HEK293 (cell line): ENCODE data around the gene LLGL2.
A peak's percentile ranks its signal among the peaks of the same experiment; 100 is the strongest.

ENCODE experiments used
- CTCF ChIA-PET: fragments of 350-600 bp; formaldehyde crosslinking; extraction: SDS; loops from one replicate; lab custom pipeline; 2021; ENCODE audit warnings: antibody characterized with exemption; lab: Yijun Ruan, JAX
- POLR2A ChIA-PET: fragments of 300-600 bp; formaldehyde crosslinking; extraction: SDS; loops from one replicate; lab custom pipeline; 2020; ENCODE audit warnings: antibody characterized with exemption, inconsistent platforms; lab: Yijun Ruan, JAX
- H3K27ac ChIP-seq: fragments of 200-500 bp; sonication (Bioruptor generic); 2 replicates; pipeline ENCODE4 v1.5.1; 2014; ENCODE audit warnings: low read depth, low read length, control low read depth, inconsistent platforms; ENCODE audit errors: extremely low read depth
- H3K36me3 ChIP-seq, 2 experiments: fragments of 200-500 bp in 1 of 2; sonication (Bioruptor generic) in 1 of 2; 1 replicate in 1 of 2; 2 replicates in 1 of 2; pipeline ENCODE4 v1.5.1; 2014 to 2017; ENCODE audit warnings: inconsistent platforms in 2 of 2, low read length in 2 of 2; ENCODE audit not compliant: control insufficient read depth in 2 of 2, insufficient read depth in 1 of 2
- H3K4me1 ChIP-seq: fragments of 200-500 bp; sonication (Bioruptor generic); 2 replicates; pipeline ENCODE4 v1.5.1; 2014; ENCODE audit warnings: mild to moderate bottlenecking, low read length, inconsistent platforms; ENCODE audit not compliant: control insufficient read depth, insufficient read depth
- H3K4me3 ChIP-seq: 2 replicates; pipeline ENCODE4 v1.5.1; 2011; ENCODE audit warnings: low read depth, mild to moderate bottlenecking, control low read depth, low read length, moderate library complexity
- H3K9me3 ChIP-seq: fragments of 200-500 bp; sonication (Bioruptor generic); 2 replicates; pipeline ENCODE4 v1.5.1; 2014; ENCODE audit warnings: low read depth, low read length, inconsistent platforms; ENCODE audit not compliant: control insufficient read depth, insufficient read depth
- EGR2 ChIP-seq: fragments of 450-650 bp; formaldehyde crosslinking; IDR thresholded peaks from 2 replicates; pipeline ENCODE4 v1.5.1; 2016; ENCODE audit warnings: low read depth, missing biosample characterization, missing genetic modification characterization
- GLIS1 ChIP-seq: fragments of 450-650 bp; formaldehyde crosslinking; IDR thresholded peaks from 2 replicates; pipeline ENCODE4 v1.5.1; 2016; ENCODE audit warnings: missing biosample characterization, missing genetic modification characterization
- KLF1 ChIP-seq: fragments of 450-650 bp; formaldehyde crosslinking; IDR thresholded peaks from 2 replicates; pipeline ENCODE4 v1.5.1; 2016; ENCODE audit warnings: missing biosample characterization, missing genetic modification characterization
- KLF16 ChIP-seq: fragments of 450-650 bp; formaldehyde crosslinking; IDR thresholded peaks from 2 replicates; pipeline ENCODE4 v1.5.1; 2017; ENCODE audit warnings: missing biosample characterization, missing genetic modification characterization
- MZF1 ChIP-seq: fragments of 450-650 bp; formaldehyde crosslinking; IDR thresholded peaks from 2 replicates; pipeline ENCODE4 v1.5.1; 2017; ENCODE audit warnings: missing biosample characterization, missing genetic modification characterization, borderline replicate concordance
- TCF7L2 ChIP-seq: IDR thresholded peaks from 2 replicates; pipeline ENCODE4 v1.6.1; 2011; ENCODE audit warnings: low read depth, mild to moderate bottlenecking, inconsistent platforms, low read length, moderate library complexity, borderline replicate concordance
- ZBTB17 ChIP-seq: fragments of 450-650 bp; formaldehyde crosslinking; IDR thresholded peaks from 2 replicates; pipeline ENCODE4 v1.5.1; 2016; ENCODE audit warnings: missing biosample characterization, missing genetic modification characterization
- ZBTB7A ChIP-seq: fragments of 450-650 bp; formaldehyde crosslinking; IDR thresholded peaks from 2 replicates; pipeline ENCODE4 v1.5.1; 2016; ENCODE audit warnings: low read depth, missing biosample characterization, missing genetic modification characterization
- ZFHX2 ChIP-seq: fragments of 450-650 bp; formaldehyde crosslinking; conservative IDR thresholded peaks from 2 replicates; pipeline ENCODE4 v1.5.1; 2016; ENCODE audit warnings: missing biosample characterization, missing genetic modification characterization
- ZIC2 ChIP-seq: fragments of 450-650 bp; formaldehyde crosslinking; IDR thresholded peaks from 2 replicates; pipeline ENCODE4 v1.5.1; 2016; ENCODE audit warnings: missing biosample characterization, missing genetic modification characterization
- ZNF140 ChIP-seq: fragments of 450-650 bp; formaldehyde crosslinking; IDR thresholded peaks from 2 replicates; pipeline ENCODE4 v1.5.1; 2016; ENCODE audit warnings: missing biosample characterization, missing genetic modification characterization
- ZNF239 ChIP-seq: fragments of 450-650 bp; formaldehyde crosslinking; IDR thresholded peaks from 2 replicates; pipeline ENCODE4 v1.5.1; 2016; ENCODE audit warnings: missing biosample characterization, missing genetic modification characterization
- ZNF302 ChIP-seq: fragments of 450-650 bp; formaldehyde crosslinking; IDR thresholded peaks from 2 replicates; pipeline ENCODE4 v1.5.1; 2016; ENCODE audit warnings: missing biosample characterization, missing genetic modification characterization, low read depth
- ZNF37A ChIP-seq: fragments of 450-650 bp; IDR thresholded peaks from 2 replicates; pipeline ENCODE4 v1.5.1; 2018; ENCODE audit warnings: missing biosample characterization, missing genetic modification characterization
- ZNF391 ChIP-seq: fragments of 450-650 bp; formaldehyde crosslinking; IDR thresholded peaks from 2 replicates; pipeline ENCODE4 v1.5.1; 2016; ENCODE audit warnings: low read depth, missing biosample characterization, missing genetic modification characterization, borderline replicate concordance
- ZNF404 ChIP-seq: fragments of 450-650 bp; formaldehyde crosslinking; IDR thresholded peaks from 2 replicates; pipeline ENCODE4 v1.5.1; 2017; ENCODE audit warnings: missing biosample characterization, missing genetic modification characterization
- ZNF416 ChIP-seq: fragments of 450-650 bp; formaldehyde crosslinking; IDR thresholded peaks from 2 replicates; pipeline ENCODE4 v1.5.1; 2016; ENCODE audit warnings: missing biosample characterization, missing genetic modification characterization
- ZNF544 ChIP-seq: fragments of 450-650 bp; formaldehyde crosslinking; IDR thresholded peaks from 2 replicates; pipeline ENCODE4 v1.5.0; 2017; ENCODE audit warnings: missing biosample characterization, missing genetic modification characterization
- ZNF561 ChIP-seq: fragments of 450-650 bp; IDR thresholded peaks from 2 replicates; pipeline ENCODE4 v1.5.1; 2018; ENCODE audit warnings: missing biosample characterization, missing genetic modification characterization, borderline replicate concordance
- ZNF785 ChIP-seq: fragments of 450-650 bp; formaldehyde crosslinking; IDR thresholded peaks from 2 replicates; pipeline ENCODE4 v1.5.1; 2016; ENCODE audit warnings: missing biosample characterization, missing genetic modification characterization
- TF ChIP-seq, protein P1 (sequence below): fragments of 450-650 bp; formaldehyde crosslinking; IDR thresholded peaks from 2 replicates; pipeline ENCODE4 v1.5.1; 2016; ENCODE audit warnings: missing biosample characterization, missing genetic modification characterization
- TF ChIP-seq, protein P2 (sequence below): fragments of 450-650 bp; formaldehyde crosslinking; IDR thresholded peaks from 2 replicates; pipeline ENCODE4 v1.5.1; 2017; ENCODE audit warnings: missing biosample characterization, mild to moderate bottlenecking, missing genetic modification characterization, moderate library complexity

Gene LLGL2

DNA sequence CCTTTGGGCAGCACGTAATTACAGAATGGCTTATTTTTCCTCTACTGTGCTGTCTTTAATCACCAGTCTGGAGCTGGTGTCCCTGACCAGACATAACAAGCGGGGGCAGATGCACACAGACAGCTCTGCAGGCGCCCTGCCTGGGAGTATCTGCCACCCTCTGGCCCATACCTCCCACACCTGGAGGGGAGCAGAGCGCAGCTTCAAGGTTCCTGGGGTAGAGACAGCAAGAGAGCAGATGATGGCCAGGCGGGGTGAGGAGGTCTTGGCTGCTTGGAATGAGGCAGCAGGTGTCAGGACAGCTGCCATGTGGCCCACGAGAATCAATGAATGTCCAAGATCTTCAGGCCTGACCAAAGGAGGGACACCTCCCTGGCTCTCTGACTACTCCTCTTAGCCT, 45.2 kb upstream of the LLGL2 start:
- ChIA-PET POLR2A (interaction anchor here (0.6 to 1.0 kb wide), 2 partner anchors 19 to 275 kb away, joined by 3 to 12 read pairs; partner anchors contain the start of gene NUP85), CTCF (interaction anchor here (1.0 kb wide), 2 partner anchors 36 to 268 kb away, joined by 3 read pairs; partner anchors contain the start of gene TSEN54)
- no peak overlapping the region for H3K4me3 ChIP-seq
- no peaks in the 10 kb centered on the region for H3K9me3 ChIP-seq
- peaks cover 2% of the 10 kb centered on the region; the same call in 1 of the 2 replicates for H3K4me1 ChIP-seq
- peaks cover 0 to 20% of the 10 kb centered on the region in 2 experiments; a peak in 2 of 3 replicates for H3K36me3 ChIP-seq
- TF ChIP-seq, protein P1, sequence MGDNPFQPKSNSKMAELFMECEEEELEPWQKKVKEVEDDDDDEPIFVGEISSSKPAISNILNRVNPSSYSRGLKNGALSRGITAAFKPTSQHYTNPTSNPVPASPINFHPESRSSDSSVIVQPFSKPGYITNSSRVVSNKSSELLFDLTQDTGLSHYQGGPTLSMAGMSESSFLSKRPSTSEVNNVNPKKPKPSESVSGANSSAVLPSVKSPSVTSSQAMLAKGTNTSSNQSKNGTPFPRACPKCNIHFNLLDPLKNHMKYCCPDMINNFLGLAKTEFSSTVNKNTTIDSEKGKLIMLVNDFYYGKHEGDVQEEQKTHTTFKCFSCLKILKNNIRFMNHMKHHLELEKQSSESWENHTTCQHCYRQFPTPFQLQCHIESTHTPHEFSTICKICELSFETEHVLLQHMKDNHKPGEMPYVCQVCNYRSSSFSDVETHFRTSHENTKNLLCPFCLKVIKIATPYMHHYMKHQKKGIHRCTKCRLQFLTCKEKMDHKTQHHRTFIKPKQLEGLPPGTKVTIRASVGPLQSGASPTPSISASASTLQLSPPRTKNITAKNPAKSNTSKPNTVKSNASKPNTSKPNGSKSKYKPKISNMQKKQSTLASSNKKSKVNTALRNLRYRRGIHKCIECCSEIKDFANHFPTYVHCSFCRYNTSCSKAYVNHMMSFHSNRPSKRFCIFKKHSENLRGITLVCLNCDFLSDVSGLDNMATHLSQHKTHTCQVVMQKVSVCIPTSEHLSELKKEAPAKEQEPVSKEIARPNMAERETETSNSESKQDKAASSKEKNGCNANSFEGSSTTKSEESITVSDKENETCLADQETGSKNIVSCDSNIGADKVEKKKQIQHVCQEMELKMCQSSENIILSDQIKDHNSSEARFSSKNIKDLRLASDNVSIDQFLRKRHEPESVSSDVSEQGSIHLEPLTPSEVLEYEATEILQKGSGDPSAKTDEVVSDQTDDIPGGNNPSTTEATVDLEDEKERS (tag by site-specific recombination), result no peak
- peak; percentile 42; the same call in 1 of the 2 replicates for TF ChIP-seq EGR2 (tag by site-specific recombination)
- TF ChIP-seq ZFHX2 (tag by site-specific recombination), result peak; percentile 45
- peak; percentile 65 for TF ChIP-seq ZBTB17 (tag by site-specific recombination)
- TF ChIP-seq, protein P2, sequence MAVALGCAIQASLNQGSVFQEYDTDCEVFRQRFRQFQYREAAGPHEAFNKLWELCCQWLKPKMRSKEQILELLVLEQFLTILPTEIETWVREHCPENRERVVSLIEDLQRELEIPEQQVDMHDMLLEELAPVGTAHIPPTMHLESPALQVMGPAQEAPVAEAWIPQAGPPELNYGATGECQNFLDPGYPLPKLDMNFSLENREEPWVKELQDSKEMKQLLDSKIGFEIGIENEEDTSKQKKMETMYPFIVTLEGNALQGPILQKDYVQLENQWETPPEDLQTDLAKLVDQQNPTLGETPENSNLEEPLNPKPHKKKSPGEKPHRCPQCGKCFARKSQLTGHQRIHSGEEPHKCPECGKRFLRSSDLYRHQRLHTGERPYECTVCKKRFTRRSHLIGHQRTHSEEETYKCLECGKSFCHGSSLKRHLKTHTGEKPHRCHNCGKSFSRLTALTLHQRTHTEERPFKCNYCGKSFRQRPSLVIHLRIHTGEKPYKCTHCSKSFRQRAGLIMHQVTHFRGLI, result no peak
- no peak for TF ChIP-seq ZNF37A (tag by site-specific recombination)
- no peak overlapping the region for H3K27ac ChIP-seq

DNA sequence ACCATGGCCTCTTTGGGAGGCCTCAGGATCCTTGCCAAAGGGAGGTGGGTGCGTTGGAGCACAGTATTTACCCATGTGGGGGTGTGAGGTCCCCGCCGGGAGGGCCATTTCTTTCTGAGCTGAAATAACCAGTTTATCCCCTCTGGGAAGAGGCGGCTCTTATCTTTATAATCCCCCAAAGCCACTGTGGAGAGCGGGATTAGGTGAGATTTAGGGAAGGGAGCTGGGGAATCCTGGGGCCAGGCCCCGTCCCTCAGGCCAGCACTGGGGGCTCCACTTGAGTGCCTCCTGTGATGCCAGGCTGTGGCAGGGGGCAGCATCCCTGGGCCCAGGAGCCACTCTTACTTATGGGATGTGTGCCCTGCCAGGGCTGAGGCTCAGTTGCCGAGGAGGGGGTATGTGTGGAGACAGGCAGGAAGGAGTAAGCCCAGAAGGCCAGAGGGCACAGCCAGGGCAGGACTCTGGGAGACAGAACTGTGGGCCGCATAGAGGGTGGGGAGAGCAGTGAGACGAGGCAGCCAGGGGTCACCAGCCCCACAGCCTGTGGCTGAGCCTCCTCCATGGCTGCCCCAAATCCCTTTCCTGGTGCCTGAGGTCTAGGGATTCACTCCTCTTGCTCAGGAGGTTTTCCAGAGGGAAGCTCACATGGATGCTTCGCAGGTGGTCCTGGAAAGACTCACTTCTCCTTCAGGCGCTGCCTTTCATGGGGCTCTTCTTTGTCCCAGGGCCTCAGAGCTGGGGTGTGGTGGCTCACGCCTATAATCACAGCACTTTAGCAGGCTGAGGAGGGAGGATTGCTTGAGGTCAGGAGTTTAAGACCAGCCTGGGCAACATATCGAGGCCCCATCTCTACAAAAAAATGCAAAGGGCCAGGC, 44.1 kb upstream of the LLGL2 start:
- Histone ChIP-seq H3K36me3 (peaks cover 0 to 13% of the 10 kb centered on the region in 2 experiments; a peak in 2 of 3 replicates), H3K4me1 (peaks cover 2% of the 10 kb centered on the region; the same call in 1 of the 2 replicates), H3K27ac (no peak overlapping the region), H3K4me3 (no peak overlapping the region), H3K9me3 (no peaks in the 10 kb centered on the region)
- POLR2A ChIA-PET, result interaction anchor here (1.0 to 2.5 kb wide), 3 partner anchors 20 to 45 kb away, joined by 3 to 12 read pairs (median 8); partner anchors contain the start of gene TMEM94
- CTCF ChIA-PET, result interaction anchor here (1.0 kb wide), 1 partner anchor 35 kb away, joined by 3 read pairs; the partner anchor contains the start of gene TSEN54
- TF ChIP-seq ZNF416 (tag by site-specific recombination) (no peak), TCF7L2 (no peak), GLIS1 (peak; percentile 68), ZNF302 (tag by site-specific recombination) (no peak), ZNF785 (tag by site-specific recombination) (no peak), ZNF391 (no peak), ZIC2 (tag by site-specific recombination) (peak; percentile 66), EGR2 (tag by site-specific recombination) (peak; percentile 87), ZNF561 (tag by site-specific recombination) (no peak), ZNF404 (tag by site-specific recombination) (no peak), ZFHX2 (tag by site-specific recombination) (peak; percentile 88), ZNF544 (no peak), ZNF140 (no peak), MZF1 (no peak), KLF16 (tag by site-specific recombination) (no peak), ZNF239 (tag by site-specific recombination) (no peak), ZBTB17 (tag by site-specific recombination) (no peak), ZBTB7A (no peak), KLF1 (0 out of 2 replicates have a peak, but pooled peaks have one; percentile 48)
